ENCODE data around the gene PLEKHG1.
A peak's percentile ranks its signal among the peaks of the same experiment; 100 is the strongest.

GRCh38 chr6:150600301-150601017 lies 774 bp downstream of the PLEKHG1 start:
- peak; percentile 28 for TF ChIP-seq CTCF (IDR thresholded peaks at IDR 0.05; ENCODE audit: insufficient read depth, low read length, poor library complexity, severe bottlenecking)
- TF ChIP-seq EZH2phosphoT487 (conservative IDR thresholded peaks at IDR 0.05; ENCODE audit: low read length), result no peak
